ENCODE results near the gene ADCY4. TPM values are rescaled to one million over a fixed set of nuclear protein-coding genes. Genes with fewer than 3 reads are reported as not detected.

The ADCY4 gene
- total RNA-seq (2014; rRNA removed) (0.04 TPM in 1 of 2 replicates, not detected in the other), Bru-seq, nascent RNA (percentile 14 among the genes with signal in this experiment), BruChase-seq, experiment 1, labeled RNA remaining after a 6-hour chase (not detected), BruChase-seq, experiment 2, labeled RNA remaining after a 2-hour chase (not detected)
- long read RNA-seq = 0 reads

GRCh38 chr14:24334431-24335291 is at the start of gene ADCY4:
TSS of gene ADCY4 (minus strand) at chr14:24335071. CDS start at chr14:24334652, 419 bp downstream.
- H3K4me3 ChIP-seq (ENCODE audit: low read length) = peak within 1 kb of the TSS; percentile 47; the same call in 1 of the 2 replicates
- no peaks in the 10 kb centered on the region for H3F3A ChIP-seq (ENCODE audit: low read length, unreplicated experiment)
- DNase-seq (no peak), ATAC-seq (no peak)
- no peaks in the 10 kb centered on the region for H3K9me3 ChIP-seq (ENCODE audit: low read length)
- ChIA-PET POLR2A (ENCODE audit: unreplicated experiment) (no interaction called here), CTCF (no interaction called here)
- intact Hi-C loops (cut with micrococcal nuclease) = no loop called here
- no peaks in the 10 kb centered on the region for H3K79me2 ChIP-seq (ENCODE audit: low read length)
- peak within 1 kb of the TSS; percentile 73 for H2AFZ ChIP-seq (ENCODE audit: low read length)
- no peaks in the 10 kb centered on the region for H3K9me2 ChIP-seq (replicated peaks; ENCODE audit: low read length)
- TF ChIP-seq CTCF (conservative IDR thresholded peaks at IDR 0.05; ENCODE audit: low read depth, low read length) (no peak), EZH2phosphoT487 (IDR thresholded peaks at IDR 0.05; ENCODE audit: borderline replicate concordance, low read length) (no peak), EZH2 (IDR thresholded peaks at IDR 0.05; ENCODE audit: low read length, unreplicated experiment) (no peak)
- BruUV-seq (replicated peaks) = no TSS peak
- H4K20me1 ChIP-seq (ENCODE audit: low read length) = no peaks in the 10 kb centered on the region
- H3K4me2 ChIP-seq (ENCODE audit: low read length) = peak within 1 kb of the TSS; percentile 58
- H3K27me3 ChIP-seq (ENCODE audit: low read length) = no peaks in the 10 kb centered on the region
- H3K27ac ChIP-seq (ENCODE audit: low read length) = no peak within 1 kb of the TSS
- H3K9ac ChIP-seq (ENCODE audit: low read length) = no peak within 1 kb of the TSS
- peaks cover 5% of the 10 kb centered on the region; the same call in 1 of the 2 replicates for H3K4me1 ChIP-seq (ENCODE audit: insufficient read depth, low read length)
- no peaks in the 10 kb centered on the region for H3K36me3 ChIP-seq (ENCODE audit: low read depth, low read length)

- BruUV-seq (replicated peaks) = no TSS peak
- POLR2A ChIA-PET (ENCODE audit: unreplicated experiment) = no interaction called here
- H3K9me3 ChIP-seq (ENCODE audit: low read length) = no peaks in the 10 kb centered on the region
- intact Hi-C loops (cut with micrococcal nuclease) = no loop called here
- no peaks in the 10 kb centered on the region for H3K9me2 ChIP-seq (replicated peaks; ENCODE audit: low read length)
- no peak overlapping the region for H2AFZ ChIP-seq (ENCODE audit: low read length)
- H3K36me3 ChIP-seq (ENCODE audit: low read depth, low read length) = no peaks in the 10 kb centered on the region
- no peak overlapping the region for H3K4me3 ChIP-seq (ENCODE audit: low read length)
- H3K4me2 ChIP-seq (ENCODE audit: low read length) = no peak overlapping the region
- no peaks in the 10 kb centered on the region for H3F3A ChIP-seq (ENCODE audit: low read length, unreplicated experiment)
- H3K27ac ChIP-seq (ENCODE audit: low read length) = no peak overlapping the region
- no peaks in the 10 kb centered on the region for H3K4me1 ChIP-seq (ENCODE audit: insufficient read depth, low read length)
- CTCF ChIA-PET = no interaction called here
- DNase-seq (no peak), ATAC-seq (no peak)
- H3K79me2 ChIP-seq (ENCODE audit: low read length) = no peaks in the 10 kb centered on the region
- no peaks in the 10 kb centered on the region for H4K20me1 ChIP-seq (ENCODE audit: low read length)
- no peak for TF ChIP-seq EZH2 (IDR thresholded peaks at IDR 0.05; ENCODE audit: low read length, unreplicated experiment)
- no peak for TF ChIP-seq CTCF (conservative IDR thresholded peaks at IDR 0.05; ENCODE audit: low read depth, low read length)
- TF ChIP-seq EZH2phosphoT487 (IDR thresholded peaks at IDR 0.05; ENCODE audit: borderline replicate concordance, low read length) = no peak
- H3K9ac ChIP-seq (ENCODE audit: low read length) = no peak overlapping the region
- H3K27me3 ChIP-seq (ENCODE audit: low read length) = no peaks in the 10 kb centered on the region
These were observed 49.3 kb upstream of the ADCY4 start for GRCh38 chr14:24384169-24384568.

GRCh38 chr14:24382064-24382371 is 47.1 kb upstream of the ADCY4 start:
- Histone ChIP-seq H3K4me2 (ENCODE audit: low read length) (no peak overlapping the region), H3K36me3 (ENCODE audit: low read depth, low read length) (no peaks in the 10 kb centered on the region), H3K9me3 (ENCODE audit: low read length) (no peaks in the 10 kb centered on the region), H4K20me1 (ENCODE audit: low read length) (no peaks in the 10 kb centered on the region), H2AFZ (ENCODE audit: low read length) (no peak overlapping the region), H3K9ac (ENCODE audit: low read length) (no peak overlapping the region), H3K27me3 (ENCODE audit: low read length) (no peaks in the 10 kb centered on the region), H3K4me1 (ENCODE audit: insufficient read depth, low read length) (no peaks in the 10 kb centered on the region), H3K27ac (ENCODE audit: low read length) (no peak overlapping the region), H3K4me3 (ENCODE audit: low read length) (no peak overlapping the region), H3F3A (ENCODE audit: low read length, unreplicated experiment) (no peaks in the 10 kb centered on the region), H3K9me2 (replicated peaks; ENCODE audit: low read length) (no peaks in the 10 kb centered on the region), H3K79me2 (ENCODE audit: low read length) (no peaks in the 10 kb centered on the region)
- no TSS peak for BruUV-seq (replicated peaks)
- intact Hi-C loops (cut with micrococcal nuclease) = no loop called here
- POLR2A ChIA-PET (ENCODE audit: unreplicated experiment) = no interaction called here
- TF ChIP-seq EZH2 (IDR thresholded peaks at IDR 0.05; ENCODE audit: low read length, unreplicated experiment) (no peak), CTCF (conservative IDR thresholded peaks at IDR 0.05; ENCODE audit: low read depth, low read length) (no peak)
- ATAC-seq (no peak), DNase-seq (no peak)
- CTCF ChIA-PET = no interaction called here
